GM08714 (cell line): ENCODE data around the gene GABRD.

Experiments used
- H3K4me3 ChIP-seq: fragments of 200-500 bp; sonication (Bioruptor generic); 2 replicates; pipeline ENCODE4 v1.5.1; 2014; ENCODE audit warnings: mild to moderate bottlenecking, low read length, inconsistent platforms
- ZNF274 ChIP-seq: IDR thresholded peaks from 2 replicates; pipeline ENCODE4 v1.6.1; 2012; ENCODE audit warnings: mild to moderate bottlenecking, low read depth, low read length

GABRD gene

DNA sequence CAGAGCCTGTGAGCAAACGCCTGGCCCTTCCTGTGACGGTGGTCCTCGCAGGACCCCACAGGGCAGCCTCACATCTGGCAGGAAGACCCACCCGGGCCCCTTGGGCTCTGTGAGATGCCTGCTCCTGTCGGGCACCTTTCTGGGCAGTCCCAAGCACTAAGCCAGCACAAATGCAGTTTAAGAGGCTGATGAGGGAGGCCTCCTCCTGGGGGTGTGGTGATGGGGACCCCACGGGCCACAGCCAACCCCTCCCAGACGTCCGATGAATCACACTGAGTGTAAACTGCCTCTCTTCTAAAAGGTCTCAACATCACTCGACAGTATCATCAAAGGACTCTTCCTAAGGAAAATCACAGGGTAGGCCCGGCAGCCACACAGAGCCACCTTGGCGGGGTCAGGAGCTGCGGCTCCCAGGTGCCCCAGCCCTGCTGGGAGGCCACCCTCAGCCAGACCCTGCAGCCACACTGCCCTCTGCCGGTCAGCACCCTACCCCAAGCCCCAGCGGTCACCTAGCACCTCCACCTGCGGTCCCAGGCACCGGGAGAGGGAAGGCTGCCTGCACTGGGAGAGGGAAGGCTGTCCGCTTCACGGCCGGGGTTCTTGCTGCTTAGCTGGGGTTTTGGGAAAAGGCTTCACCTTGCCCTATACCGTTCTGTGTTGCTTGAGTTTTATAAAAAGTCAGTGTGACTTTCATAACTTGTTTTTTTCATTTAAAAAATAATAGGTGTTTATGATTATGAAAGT, 27.2 kb downstream of the GABRD start:
- no peak overlapping the region for H3K4me3 ChIP-seq
- no peak for TF ChIP-seq ZNF274

- H3K4me3 ChIP-seq = no peak overlapping the region
- TF ChIP-seq ZNF274 = no peak
Measured at GRCh38 chr1:2046953-2047748, 28.0 kb downstream of the GABRD start.

- H3K4me3 ChIP-seq = no peak overlapping the region
- no peak for TF ChIP-seq ZNF274
Measured at GRCh38 chr1:2047749-2048729, 28.9 kb downstream of the GABRD start.

DNA sequence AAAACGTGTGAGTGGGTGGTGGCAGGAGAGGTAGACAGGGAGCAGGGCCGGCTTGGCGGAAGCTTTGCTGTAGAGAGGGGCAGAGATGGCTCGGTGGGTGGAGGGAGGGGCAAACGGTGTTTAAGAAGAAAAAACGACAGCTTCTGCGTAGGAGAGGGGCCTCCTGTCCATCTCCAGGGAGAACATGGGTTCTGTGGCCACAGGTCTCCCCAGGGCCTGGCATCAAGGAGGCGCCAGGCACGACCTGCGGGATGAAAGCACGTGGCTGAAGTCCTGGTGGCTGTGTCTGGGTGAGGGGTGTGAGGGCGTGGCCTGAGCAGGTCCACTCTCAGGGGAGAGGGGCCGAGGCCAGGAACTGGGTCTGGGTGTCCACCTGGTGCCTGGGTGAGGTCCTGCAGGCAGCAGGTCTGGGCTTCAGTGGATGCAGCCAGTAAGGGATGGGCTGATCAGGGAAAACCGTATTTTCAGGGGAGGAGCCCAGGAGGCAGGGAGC, 30.1 kb downstream of the GABRD start:
- H3K4me3 ChIP-seq = no peak overlapping the region
- no peak for TF ChIP-seq ZNF274

- peak within 1 kb of the TSS; percentile 32 for H3K4me3 ChIP-seq
- TF ChIP-seq ZNF274 = no peak
Measured at GRCh38 chr1:2049718-2050431, 30.7 kb downstream of the GABRD start, which contains the start of gene PRKCZ. PRKCZ (plus strand) TSS chr1:2050411; CDS start chr1:2050631, 220 bp downstream.

DNA sequence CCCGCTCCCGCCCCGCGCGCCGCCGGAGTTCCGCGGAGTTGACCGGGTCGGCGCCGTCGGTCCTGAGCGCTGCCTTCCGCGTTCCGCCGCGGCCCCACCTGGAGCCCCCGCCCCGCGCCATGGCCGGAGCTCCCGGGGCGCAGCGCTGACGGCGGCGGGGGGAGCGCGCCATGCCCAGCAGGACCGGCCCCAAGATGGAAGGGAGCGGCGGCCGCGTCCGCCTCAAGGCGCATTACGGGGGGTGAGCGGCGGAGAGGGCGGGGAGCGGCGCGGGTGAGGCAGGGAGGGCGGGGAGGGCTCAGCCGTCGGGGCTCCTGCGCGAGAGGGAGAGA, 31.3 kb downstream of the GABRD start:
- no peak overlapping the region; the same call in 1 of the 2 replicates for H3K4me3 ChIP-seq
- TF ChIP-seq ZNF274 = no peak

DNA sequence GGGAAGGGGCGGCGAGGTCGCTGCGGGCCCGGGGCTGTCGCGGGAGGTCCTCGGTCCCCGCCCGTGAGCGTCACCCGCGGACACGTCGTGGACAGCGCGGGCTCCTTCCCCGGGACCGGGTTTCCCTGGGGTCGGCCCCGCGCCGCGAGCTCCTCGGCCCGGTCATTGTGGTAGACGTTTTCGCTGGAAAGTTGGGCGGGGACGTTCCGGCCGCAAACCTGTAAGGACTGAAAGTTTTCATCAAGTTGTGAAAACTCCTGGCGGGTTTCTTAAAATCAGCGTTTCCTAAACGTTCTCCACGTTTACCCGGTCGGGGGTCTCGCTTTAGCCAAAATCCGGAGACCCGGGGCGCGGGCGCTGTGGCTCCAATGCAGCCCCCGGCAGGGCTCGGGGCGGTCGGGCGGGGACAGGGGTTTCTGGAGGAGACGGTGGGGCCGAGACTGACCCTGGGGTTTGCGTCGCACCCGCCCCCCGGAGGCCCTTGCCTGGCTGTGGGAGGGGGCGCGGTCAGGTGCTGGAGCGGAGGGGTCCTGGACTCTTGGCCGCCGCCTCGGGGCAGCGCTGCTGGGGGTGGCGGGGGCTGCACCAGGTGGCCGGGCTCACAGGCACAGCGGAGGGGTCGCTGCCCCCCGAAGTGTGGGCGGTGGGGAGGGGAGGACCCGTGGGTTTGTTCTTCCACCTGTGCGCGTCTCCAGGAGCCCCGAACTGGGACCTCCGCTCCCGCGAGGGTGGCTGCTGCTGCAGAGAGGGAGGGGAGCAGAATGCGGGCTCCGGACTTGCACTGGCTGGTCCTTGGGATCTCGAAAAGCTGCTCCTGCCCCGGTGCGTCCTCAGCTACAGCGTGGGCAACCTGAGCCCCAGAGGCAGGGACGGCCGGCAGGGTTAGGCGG, 31.9 kb downstream of the GABRD start:
- no peak for TF ChIP-seq ZNF274

DNA sequence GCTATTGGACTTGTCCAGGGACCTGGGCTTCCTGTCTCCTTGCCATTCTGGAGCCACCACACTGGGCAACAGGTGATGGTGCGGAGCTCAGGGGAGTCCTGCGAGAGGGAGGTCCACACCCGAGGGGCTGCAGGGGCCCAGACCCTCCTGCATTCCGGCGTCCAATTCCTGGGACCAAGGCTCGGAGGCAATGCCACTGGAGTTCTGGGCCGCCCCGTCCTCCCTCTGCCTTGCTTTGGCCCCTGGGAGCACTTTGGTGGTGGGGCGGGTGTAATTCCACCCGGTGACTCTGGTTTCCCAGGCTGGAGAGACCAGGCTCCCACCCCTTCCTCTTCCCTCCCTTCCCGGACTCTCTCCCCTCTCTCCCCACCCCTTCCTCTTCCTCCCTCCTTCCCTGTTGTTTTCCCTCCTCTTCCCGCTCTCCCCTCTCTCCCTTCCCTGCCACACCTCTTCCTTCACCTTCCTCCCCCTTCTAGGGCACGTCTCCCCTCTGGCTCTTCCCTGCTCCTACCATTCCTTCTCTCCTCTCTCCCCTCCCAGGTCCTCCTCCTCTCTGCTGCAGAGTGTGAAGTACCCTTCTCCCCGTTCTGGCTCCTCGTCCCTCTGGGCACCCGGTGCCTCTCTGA, 33.0 kb downstream of the GABRD start:
- no peak for TF ChIP-seq ZNF274
- no peak overlapping the region for H3K4me3 ChIP-seq

More for the DNA sequence above, 31.9 kb downstream of the GABRD start:
- no peak overlapping the region; the same call in 1 of the 2 replicates for H3K4me3 ChIP-seq

DNA sequence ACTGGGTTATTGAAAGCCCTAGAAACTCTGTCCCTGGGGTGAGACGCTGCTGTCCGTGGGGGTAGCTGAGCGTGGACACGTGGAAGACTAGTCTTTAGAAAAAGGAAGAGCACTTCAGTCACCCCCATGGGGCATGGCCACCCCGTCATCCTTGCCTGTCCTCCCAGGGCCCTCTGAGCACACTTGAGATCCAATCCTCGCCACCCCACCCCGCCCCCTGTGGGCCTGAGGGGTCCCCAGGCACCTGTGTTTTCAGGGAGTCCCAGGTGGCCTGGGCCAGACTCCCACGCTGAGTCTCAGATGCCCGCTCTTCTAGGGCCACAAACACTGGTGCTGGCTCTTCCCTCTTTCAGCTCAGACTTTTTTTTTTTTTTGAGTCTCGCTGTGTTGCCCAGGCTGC, 33.6 kb downstream of the GABRD start:
- TF ChIP-seq ZNF274 = no peak

GRCh38 chr1:2053217-2053616, 34.1 kb downstream of the GABRD start:
- no peak overlapping the region for H3K4me3 ChIP-seq
- TF ChIP-seq ZNF274 = no peak

More for the DNA sequence above, 33.6 kb downstream of the GABRD start:
- H3K4me3 ChIP-seq = no peak overlapping the region

- no peak for TF ChIP-seq ZNF274
- no peak overlapping the region for H3K4me3 ChIP-seq
Measured at GRCh38 chr1:2053784-2054376, 34.7 kb downstream of the GABRD start.

DNA sequence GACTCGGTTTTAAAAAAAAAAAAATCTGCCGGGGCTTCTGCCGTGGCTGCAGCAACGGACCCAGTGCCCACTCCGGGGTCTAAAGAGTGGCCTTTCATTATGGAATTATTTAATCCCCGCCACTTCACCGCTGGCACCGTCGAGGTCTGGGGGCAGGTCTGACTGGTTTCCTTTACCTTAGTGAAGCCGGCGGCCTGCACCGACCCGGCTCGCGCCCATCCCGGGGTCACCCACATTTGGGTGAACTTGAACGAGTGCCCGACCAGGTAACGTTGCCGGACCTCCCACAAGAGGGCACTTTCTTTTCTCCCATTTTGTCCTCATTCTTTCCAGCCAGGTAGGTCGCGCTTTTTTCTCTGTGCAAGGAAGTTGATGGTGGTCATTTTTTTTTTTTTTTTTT, 35.4 kb downstream of the GABRD start:
- no peak overlapping the region for H3K4me3 ChIP-seq
- TF ChIP-seq ZNF274 = no peak
